Measurements from ENCODE around the gene MYOZ1. TPM values are rescaled to one million over a fixed set of nuclear protein-coding genes. Genes with fewer than 3 reads are reported as not detected.

The MYOZ1 gene
- total and polyA plus RNA-seq, 12 donors = 0.18 to 4.2 (median 0.48) TPM

DNA sequence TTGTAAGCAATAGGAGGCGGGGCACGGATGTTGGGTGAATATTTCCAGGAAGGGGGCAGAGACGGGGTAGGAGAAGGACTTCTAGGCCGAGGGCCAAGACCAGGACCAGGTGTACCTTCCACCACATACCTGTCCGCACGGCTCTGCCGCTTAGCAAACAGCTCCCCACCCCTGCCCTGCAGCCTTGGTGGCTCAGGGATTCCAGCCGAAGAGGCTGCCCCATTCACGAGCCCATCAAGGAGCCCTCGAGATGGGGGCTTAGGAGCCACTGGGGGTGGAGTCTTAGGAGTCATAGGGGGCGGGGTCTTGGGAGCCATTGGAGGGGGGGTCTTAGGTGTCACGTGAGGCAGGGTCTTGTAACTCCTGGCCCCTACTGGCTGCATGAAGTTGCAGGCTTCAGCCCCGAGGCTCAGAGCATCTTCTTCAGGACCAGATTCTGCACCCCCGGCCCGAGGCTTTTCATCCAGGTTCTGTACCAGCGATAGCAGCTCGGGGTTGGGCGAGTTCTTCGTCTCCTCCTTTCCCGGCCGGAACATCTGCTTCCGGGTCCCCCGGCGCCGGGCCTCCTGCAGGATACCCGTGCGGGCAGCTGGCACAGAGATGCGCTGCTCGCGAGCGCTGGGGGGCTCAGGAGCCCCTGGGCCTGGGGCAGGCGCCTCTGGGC is 6.1 kb upstream of the MYOZ1 start:
- H3K4me1 ChIP-seq (replicated peaks in 1 of 2) = peaks cover 0 to 12% of the 10 kb centered on the region in 2 donors
- 11 to 53% (median 25%) methylated on average over 8 to 32 of the region's 32 CpGs for WGBS, 4 donors

GRCh38 chr10:73646598-73647041 is 5.3 kb upstream of the MYOZ1 start:
- Histone ChIP-seq H3K9me3 (replicated peaks in 1 of 3) (no peaks in the 10 kb centered on the region), H3K27ac (no peak overlapping the region), H3K4me1 (replicated peaks in 1 of 2) (peaks cover 0 to 12% of the 10 kb centered on the region in 2 donors), H3K4me3 (no peak overlapping the region), H3K36me3 (replicated peaks in 1 of 2) (no peaks in the 10 kb centered on the region), H3K27me3 (no peaks in the 10 kb centered on the region)
- WGBS, 4 donors = 87 to 91% (median 90%) methylated on average over 9 of the region's 9 CpGs
- intact Hi-C loops (cut with DNase I) = no loop called here
- TF ChIP-seq CTCF (IDR thresholded peaks at IDR 0.05) (no peak), POLR2A (IDR thresholded peaks at IDR 0.05) (no peak)
- DNase-seq = no peak

More for the DNA sequence above, 6.1 kb upstream of the MYOZ1 start:
- DNase-seq = peak in 6 of 7 donors; percentile 45 to 80 (median 68)
- no peaks in the 10 kb centered on the region for H3K36me3 ChIP-seq (replicated peaks in 1 of 2)
- TF ChIP-seq CTCF (IDR thresholded peaks at IDR 0.05) (peak in 1 of 6 experiments; percentile 1), POLR2A (IDR thresholded peaks at IDR 0.05) (no peak)
- H3K4me3 ChIP-seq = peak overlapping the region; percentile 27 to 86 (median 45)
- intact Hi-C loops (cut with DNase I) = no loop called here
- no peaks in the 10 kb centered on the region for H3K27me3 ChIP-seq
- H3K27ac ChIP-seq = peak overlapping the region in 3 of 5 donors; percentile 5 to 23 (median 14)
- H3K9me3 ChIP-seq (replicated peaks in 1 of 3) = no peaks in the 10 kb centered on the region

- WGBS, 4 donors = 66 to 85% (median 78%) methylated on average over 3 of the region's 3 CpGs
- intact Hi-C loops (cut with DNase I) = loop anchor here in 1 of 2 donors (2.0 kb wide), 1 partner anchor 116 kb away; no protein-coding TSS in a partner anchor
- H3K4me3 ChIP-seq = no peak overlapping the region
- H3K36me3 ChIP-seq (replicated peaks in 1 of 2) = no peaks in the 10 kb centered on the region
- peaks cover 0 to 12% of the 10 kb centered on the region in 2 donors for H3K4me1 ChIP-seq (replicated peaks in 1 of 2)
- no peak for TF ChIP-seq CTCF (IDR thresholded peaks at IDR 0.05)
- TF ChIP-seq POLR2A (IDR thresholded peaks at IDR 0.05) = no peak
- no peak overlapping the region for H3K27ac ChIP-seq
- DNase-seq = no peak
- no peaks in the 10 kb centered on the region for H3K27me3 ChIP-seq
- no peaks in the 10 kb centered on the region for H3K9me3 ChIP-seq (replicated peaks in 1 of 3)
Observed at GRCh38 chr10:73645251-73645650, 4.0 kb upstream of the MYOZ1 start.

DNA sequence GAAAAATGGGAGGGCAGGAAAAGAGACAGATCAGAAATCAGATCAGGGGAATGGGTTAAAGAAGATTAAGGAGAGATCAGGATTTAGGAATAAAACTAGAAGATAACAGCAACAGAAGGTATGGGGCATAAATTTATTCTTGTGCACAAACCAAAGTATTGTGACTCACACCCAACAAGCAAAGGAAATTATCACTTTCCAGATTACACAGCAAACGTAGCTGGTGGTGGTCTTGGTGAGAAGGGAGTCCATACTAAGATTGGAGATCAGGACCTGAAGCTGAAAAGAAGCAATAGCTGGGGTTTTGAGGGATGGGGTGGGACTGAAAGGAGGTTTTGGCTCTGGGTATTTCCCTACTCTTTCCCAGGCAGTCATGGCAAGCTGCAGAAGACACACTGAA is 3.5 kb upstream of the MYOZ1 start:
- Histone ChIP-seq H3K9me3 (replicated peaks in 1 of 3) (no peaks in the 10 kb centered on the region), H3K27me3 (no peaks in the 10 kb centered on the region), H3K36me3 (replicated peaks in 1 of 2) (no peaks in the 10 kb centered on the region), H3K4me1 (replicated peaks in 1 of 2) (peaks cover 0 to 12% of the 10 kb centered on the region in 2 donors), H3K4me3 (no peak overlapping the region), H3K27ac (no peak overlapping the region)
- TF ChIP-seq POLR2A (IDR thresholded peaks at IDR 0.05) = no peak
- no peak for TF ChIP-seq CTCF (IDR thresholded peaks at IDR 0.05)
- DNase-seq = no peak
- WGBS, 4 donors = 42 to 75% (median 65%) methylated on average over 1 of the region's 1 CpG
- intact Hi-C loops (cut with DNase I) = loop anchor here (2.0 to 5.0 kb wide), 2 partner anchors 112 to 116 kb away; no protein-coding TSS in a partner anchor

All from adrenal gland (tissue), 12 donors.